HEK293T (cell line): ENCODE measurements around the gene TRRAP.

Experiments used
- CTCF ChIA-PET: fragments of 350-600 bp; formaldehyde crosslinking; extraction: SDS; loops from one replicate; lab custom pipeline; 2021; ENCODE audit warnings: antibody characterized with exemption, inconsistent platforms; lab: Yijun Ruan, JAX
- POLR2A ChIA-PET: fragments of 350-600 bp; formaldehyde crosslinking; extraction: SDS; loops from one replicate; lab custom pipeline; 2020; ENCODE audit warnings: antibody characterized with exemption, inconsistent platforms; lab: Yijun Ruan, JAX
- DNase-seq: peaks from one replicate; pipeline ENCODE4 v3.0.0; 2012; ENCODE audit warnings: mixed read lengths; ENCODE audit errors: extremely low spot score
- ARNT ChIP-seq: fragments of 450-650 bp; IDR thresholded peaks from 2 replicates; pipeline ENCODE4 v1.6.1; 2017; ENCODE audit warnings: mild to moderate bottlenecking
- BHLHE40 ChIP-seq: fragments of 450-650 bp; IDR thresholded peaks from 2 replicates; pipeline ENCODE4 v1.6.1; 2016; ENCODE audit warnings: mild to moderate bottlenecking, moderate library complexity, borderline replicate concordance
- CTBP1 ChIP-seq: fragments of 450-650 bp; IDR thresholded peaks from 2 replicates; pipeline ENCODE4 v1.6.1; 2016; ENCODE audit warnings: borderline replicate concordance
- ELF4 ChIP-seq: fragments of 450-650 bp; IDR thresholded peaks from 2 replicates; pipeline ENCODE4 v1.6.1; 2017; ENCODE audit warnings: antibody characterized with exemption
- FOXA1 ChIP-seq: fragments of 450-650 bp; IDR thresholded peaks from 2 replicates; pipeline ENCODE4 v1.6.1; 2016; ENCODE audit warnings: mild to moderate bottlenecking
- FOXK2 ChIP-seq: fragments of 450-650 bp; IDR thresholded peaks from 2 replicates; pipeline ENCODE4 v1.6.1; 2016; ENCODE audit warnings: mild to moderate bottlenecking
- FOXM1 ChIP-seq: fragments of 450-650 bp; IDR thresholded peaks from 2 replicates; pipeline ENCODE4 v1.6.1; 2017; ENCODE audit warnings: mild to moderate bottlenecking, borderline replicate concordance
- HDGF ChIP-seq: fragments of 450-650 bp; IDR thresholded peaks from 2 replicates; pipeline ENCODE4 v1.6.1; 2017; ENCODE audit warnings: antibody characterized with exemption, borderline replicate concordance
- L3MBTL2 ChIP-seq: fragments of 450-650 bp; conservative IDR thresholded peaks from 2 replicates; pipeline ENCODE4 v1.6.1; 2016; ENCODE audit warnings: mild to moderate bottlenecking
- LEF1 ChIP-seq: fragments of 450-650 bp; IDR thresholded peaks from 2 replicates; pipeline ENCODE4 v1.6.1; 2017; ENCODE audit warnings: mild to moderate bottlenecking, borderline replicate concordance
- NFRKB ChIP-seq: fragments of 450-650 bp; IDR thresholded peaks from 2 replicates; pipeline ENCODE4 v1.6.1; 2016; ENCODE audit warnings: mild to moderate bottlenecking, moderate library complexity
- SP1 ChIP-seq: fragments of 450-650 bp; IDR thresholded peaks from 2 replicates; pipeline ENCODE4 v1.6.1; 2017
- SUZ12 ChIP-seq: fragments of 450-650 bp; IDR thresholded peaks from 2 replicates; pipeline ENCODE4 v1.6.1; 2016; ENCODE audit warnings: mild to moderate bottlenecking
- TARDBP ChIP-seq: fragments of 450-650 bp; IDR thresholded peaks from 2 replicates; pipeline ENCODE4 v1.6.1; 2016
- ZNF384 ChIP-seq: fragments of 450-650 bp; IDR thresholded peaks from 2 replicates; pipeline ENCODE4 v1.6.1; 2016
- TF ChIP-seq, protein P1 (sequence below): fragments of 450-650 bp; IDR thresholded peaks from 2 replicates; pipeline ENCODE4 v1.6.1; 2016

The TRRAP gene

DNA sequence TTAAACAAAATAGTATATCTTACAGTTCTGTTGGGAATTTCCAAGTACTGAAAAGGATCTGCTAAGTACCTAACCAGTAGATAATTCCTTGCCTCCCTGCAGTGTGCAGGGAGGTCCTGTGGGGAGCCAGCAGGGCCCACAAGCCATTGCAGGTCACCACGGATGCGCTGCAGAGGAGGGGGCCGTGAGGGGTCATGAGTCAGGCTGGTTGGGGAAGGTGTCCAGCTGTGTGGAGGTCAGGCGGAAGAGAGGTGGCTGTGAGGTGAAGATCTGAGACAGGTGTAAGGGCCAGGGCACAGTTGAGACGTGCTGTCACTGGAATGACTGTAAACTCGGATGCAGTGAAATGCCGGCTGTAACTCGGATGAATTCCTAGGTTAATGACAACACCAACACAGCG, 80.6 kb downstream of the TRRAP start:
- ChIA-PET CTCF (interaction anchor here (0.5 kb wide), 1 partner anchor 49 kb away, joined by 3 read pairs; no protein-coding TSS in a partner anchor), POLR2A (no interaction called here)
- no peak for TF ChIP-seq HDGF
- no peak for TF ChIP-seq SUZ12
- no peak for TF ChIP-seq TARDBP
- no peak for TF ChIP-seq SP1
- TF ChIP-seq FOXM1 = no peak
- no peak for TF ChIP-seq LEF1
- TF ChIP-seq ZNF384 = no peak
- no peak for DNase-seq

DNA sequence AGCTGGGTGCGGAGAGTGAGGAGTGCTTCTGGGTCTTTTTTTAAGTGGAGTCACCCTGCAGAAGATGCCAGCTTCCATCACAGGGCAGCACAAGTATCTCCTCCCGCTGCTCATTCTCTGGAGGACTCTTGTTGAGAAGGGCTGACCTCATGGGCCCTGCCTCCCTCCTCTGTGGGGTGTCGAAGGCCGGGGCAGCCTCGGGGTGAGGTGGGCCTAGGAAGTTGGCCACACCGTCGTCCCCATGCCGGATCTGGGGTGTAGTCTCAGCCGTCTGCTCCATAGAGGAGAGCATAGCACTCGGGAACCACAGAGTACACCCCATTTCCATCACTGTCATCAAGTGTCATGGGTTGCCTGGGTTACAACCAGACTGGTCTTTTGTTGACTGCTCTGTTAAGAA, 85.0 kb downstream of the TRRAP start:
- DNase-seq = no peak
- no peak for TF ChIP-seq FOXA1
- TF ChIP-seq SP1 = no peak
- ChIA-PET POLR2A (interaction anchor here (1.1 kb wide), 1 partner anchor 17 kb away, joined by 3 read pairs; no protein-coding TSS in a partner anchor), CTCF (no interaction called here)

DNA sequence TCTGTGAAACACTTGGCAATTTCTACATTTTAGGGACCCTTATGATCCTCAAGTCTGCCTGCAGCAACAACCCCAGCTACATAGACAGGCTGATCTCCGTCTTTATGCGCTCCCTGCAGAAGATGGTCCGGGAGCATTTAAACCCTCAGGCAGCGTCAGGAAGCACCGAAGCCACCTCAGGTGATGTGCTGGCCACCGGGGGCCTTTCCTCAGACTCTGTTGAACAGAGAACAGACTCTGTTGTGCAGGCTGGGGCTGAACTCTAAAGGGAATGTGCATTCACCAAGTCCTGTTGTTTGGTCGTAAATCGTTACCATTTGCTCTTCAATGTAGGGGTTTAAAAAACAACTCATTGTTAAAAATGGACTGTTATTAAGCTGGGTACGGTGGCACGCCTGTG, 86.3 kb downstream of the TRRAP start:
- POLR2A ChIA-PET = no interaction called here
- no peak for DNase-seq
- TF ChIP-seq, protein P1, sequence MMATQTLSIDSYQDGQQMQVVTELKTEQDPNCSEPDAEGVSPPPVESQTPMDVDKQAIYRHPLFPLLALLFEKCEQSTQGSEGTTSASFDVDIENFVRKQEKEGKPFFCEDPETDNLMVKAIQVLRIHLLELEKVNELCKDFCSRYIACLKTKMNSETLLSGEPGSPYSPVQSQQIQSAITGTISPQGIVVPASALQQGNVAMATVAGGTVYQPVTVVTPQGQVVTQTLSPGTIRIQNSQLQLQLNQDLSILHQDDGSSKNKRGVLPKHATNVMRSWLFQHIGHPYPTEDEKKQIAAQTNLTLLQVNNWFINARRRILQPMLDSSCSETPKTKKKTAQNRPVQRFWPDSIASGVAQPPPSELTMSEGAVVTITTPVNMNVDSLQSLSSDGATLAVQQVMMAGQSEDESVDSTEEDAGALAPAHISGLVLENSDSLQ = no peak
- TF ChIP-seq L3MBTL2 (no peak), TARDBP (no peak), BHLHE40 (no peak), CTBP1 (no peak), NFRKB (no peak), ELF4 (no peak), ZNF384 (no peak), FOXA1 (no peak), FOXM1 (no peak), SUZ12 (no peak)
- CTCF ChIA-PET = no interaction called here

DNA sequence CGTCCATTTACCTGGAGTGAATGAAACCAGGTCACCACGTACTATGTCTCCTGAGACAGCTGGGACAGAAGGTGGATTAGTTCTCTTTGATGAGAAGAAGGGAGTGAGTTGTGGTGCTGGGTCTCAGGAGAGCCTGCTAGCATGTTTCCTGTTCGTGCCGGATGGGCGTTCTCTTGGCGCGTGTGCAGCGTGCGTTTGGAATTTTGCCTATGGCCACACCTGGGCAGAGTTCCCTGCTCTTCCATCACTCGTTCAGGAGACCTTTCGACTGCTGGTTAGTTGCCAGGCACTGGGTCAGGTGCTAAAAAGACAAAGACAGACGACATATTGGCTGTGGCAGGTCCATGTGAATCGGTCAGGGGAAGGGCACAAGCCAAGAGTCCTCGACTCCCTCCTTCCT, 90.3 kb downstream of the TRRAP start:
- POLR2A ChIA-PET = no interaction called here
- CTCF ChIA-PET = no interaction called here
- TF ChIP-seq SUZ12 = no peak
- TF ChIP-seq ARNT = no peak
- no peak for TF ChIP-seq ELF4
- no peak for TF ChIP-seq LEF1
- no peak for TF ChIP-seq BHLHE40
- TF ChIP-seq NFRKB = no peak
- TF ChIP-seq CTBP1 = no peak
- no peak for TF ChIP-seq TARDBP

DNA sequence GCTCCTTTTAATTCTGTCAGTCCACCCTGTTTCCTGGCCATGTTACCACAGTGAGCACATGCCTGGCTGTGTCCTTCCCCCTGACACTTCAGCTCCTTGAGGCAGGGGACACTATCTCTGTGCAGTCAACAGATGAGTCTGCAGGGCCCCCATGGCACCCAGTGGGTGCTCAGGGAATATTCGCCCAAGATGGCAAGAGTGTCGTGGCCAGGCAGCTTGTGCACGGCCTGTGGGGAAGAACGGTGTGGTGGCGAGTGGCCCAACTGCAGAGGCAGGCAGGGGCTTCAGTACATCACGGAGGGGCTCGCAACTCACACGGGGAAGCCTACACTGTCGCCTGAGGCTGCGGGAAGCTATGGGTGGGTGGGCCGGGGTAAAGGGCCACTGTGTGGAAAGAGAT, 91.1 kb downstream of the TRRAP start:
- ChIA-PET CTCF (no interaction called here), POLR2A (no interaction called here)
- TF ChIP-seq SUZ12 = no peak
- no peak for TF ChIP-seq ARNT
- TF ChIP-seq SP1 = no peak
- TF ChIP-seq FOXK2 = no peak
- no peak for TF ChIP-seq LEF1
- no peak for TF ChIP-seq FOXA1
- TF ChIP-seq, protein P1 = no peak
- no peak for TF ChIP-seq ELF4
- TF ChIP-seq L3MBTL2 = no peak
- TF ChIP-seq BHLHE40 = no peak
- TF ChIP-seq FOXM1 = no peak
- no peak for TF ChIP-seq TARDBP
- TF ChIP-seq ZNF384 = no peak
- TF ChIP-seq CTBP1 = no peak
- no peak for TF ChIP-seq HDGF
- no peak for TF ChIP-seq NFRKB
- no peak for DNase-seq

More for the DNA sequence above, 90.3 kb downstream of the TRRAP start:
- DNase-seq = no peak

DNA sequence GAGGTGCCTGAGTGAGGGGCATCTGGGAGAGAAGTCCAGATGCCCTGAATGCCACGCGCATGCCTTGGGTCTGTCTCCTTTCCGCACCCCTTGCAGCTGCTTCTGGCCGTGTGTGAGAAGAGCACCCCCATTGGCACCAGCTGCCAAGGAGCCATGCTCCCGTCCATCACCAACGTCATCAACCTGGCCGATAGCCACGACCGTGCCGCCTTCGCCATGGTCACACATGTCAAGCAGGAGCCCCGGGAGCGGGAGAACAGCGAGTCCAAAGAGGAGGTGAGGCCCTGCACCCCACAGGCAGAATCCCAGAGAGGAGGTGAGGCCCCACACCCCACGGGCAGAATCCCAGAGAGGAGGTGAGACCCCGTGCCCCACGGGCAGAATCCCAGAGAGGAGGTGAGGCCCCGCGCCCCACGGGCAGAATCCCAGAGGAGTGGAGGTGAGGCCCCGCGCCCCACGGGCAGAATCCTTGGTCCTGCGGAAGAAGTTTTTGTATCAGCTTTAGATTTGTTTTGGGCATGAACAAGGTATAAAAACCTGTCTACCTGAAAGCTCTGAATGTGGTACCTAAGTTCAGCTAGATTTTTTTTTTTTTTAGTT, 91.8 kb downstream of the TRRAP start:
- POLR2A ChIA-PET = no interaction called here
- DNase-seq = no peak

More for the DNA sequence above, 91.8 kb downstream of the TRRAP start:
- CTCF ChIA-PET = no interaction called here
- TF ChIP-seq CTBP1 (no peak), ZNF384 (no peak), LEF1 (no peak), L3MBTL2 (no peak), FOXM1 (no peak), FOXA1 (no peak)
- TF ChIP-seq, protein P1 = no peak
